ENCODE results near the gene HSPA1L.

The HSPA1L gene

DNA sequence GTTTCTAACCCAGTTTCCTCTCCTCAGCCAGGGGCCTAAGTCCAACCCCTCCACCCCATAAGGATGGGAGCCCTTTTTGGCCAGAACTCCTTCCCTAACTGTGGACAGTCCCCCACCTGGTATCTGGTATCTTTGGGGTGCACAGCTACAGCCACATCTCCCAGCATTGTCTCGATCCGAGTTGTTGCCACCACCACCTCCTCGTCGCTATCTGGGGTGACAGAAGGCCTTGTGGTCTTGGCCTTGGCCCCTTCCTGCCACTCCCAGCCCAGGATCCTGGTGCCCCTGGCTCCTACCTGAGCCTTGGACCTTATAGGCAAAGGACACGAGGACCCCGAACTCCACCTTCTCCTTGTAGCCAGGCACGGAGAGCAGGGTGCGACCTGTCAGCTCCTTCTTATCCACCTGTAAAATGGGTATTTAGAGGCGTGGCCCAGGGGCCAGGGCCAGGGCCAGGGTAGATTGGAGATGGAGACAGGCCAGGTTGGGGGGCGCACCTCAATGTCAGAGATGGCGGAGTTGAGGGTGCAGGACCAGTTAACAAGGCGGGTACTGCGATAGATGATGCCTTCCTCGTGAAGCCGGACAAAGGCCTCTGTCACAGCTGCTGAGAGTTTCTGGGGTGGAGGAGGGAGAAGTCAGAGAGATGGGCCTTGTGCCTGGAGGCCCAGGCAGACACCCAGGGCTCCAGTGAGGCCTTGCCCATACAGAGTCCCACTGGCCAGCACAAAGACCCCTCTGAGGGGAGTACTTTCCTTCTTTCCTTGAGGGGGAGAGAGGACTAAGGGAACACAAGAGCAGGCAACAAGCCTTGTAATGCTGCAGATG lies 30.8 kb downstream of the HSPA1L start:
- DNase-seq (ENCODE audit: low spot score) (no peak), FAIRE-seq (no peak)

DNA sequence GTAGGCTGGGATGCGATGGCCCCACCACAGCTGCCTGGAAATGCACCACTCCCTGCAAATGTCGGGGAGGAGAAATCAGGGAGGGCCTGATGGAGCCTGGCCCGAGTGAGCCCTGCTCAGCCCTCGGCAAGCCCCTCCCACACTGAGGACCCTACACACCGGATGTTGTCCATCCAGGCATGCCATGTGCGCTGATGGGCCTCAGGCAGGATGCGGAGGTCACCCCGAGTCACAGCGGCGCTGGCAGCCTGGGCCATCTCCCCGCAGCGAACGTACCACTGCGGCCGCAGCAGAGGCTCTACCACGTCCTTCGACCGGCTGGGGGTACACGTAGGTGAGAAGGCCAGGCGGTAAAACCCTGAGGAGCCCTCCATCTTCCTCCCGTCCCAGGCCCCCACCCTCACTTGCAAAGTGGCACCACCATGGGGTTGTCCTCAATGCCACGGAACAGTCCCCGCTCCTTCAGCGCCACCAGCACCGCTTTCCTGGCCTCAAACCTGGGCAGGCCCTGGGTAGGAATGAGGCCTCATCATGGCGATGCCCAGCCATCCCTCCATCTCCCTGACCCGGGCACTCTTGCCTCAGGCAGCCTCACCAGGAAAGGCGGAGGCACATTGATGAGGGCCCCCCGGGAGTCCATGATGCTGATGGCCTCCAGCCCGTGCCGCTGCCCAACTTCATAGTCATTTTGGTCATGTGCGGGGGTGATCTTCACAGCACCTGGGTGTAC lies 32.8 kb downstream of the HSPA1L start:
- FAIRE-seq = no peak

DNA sequence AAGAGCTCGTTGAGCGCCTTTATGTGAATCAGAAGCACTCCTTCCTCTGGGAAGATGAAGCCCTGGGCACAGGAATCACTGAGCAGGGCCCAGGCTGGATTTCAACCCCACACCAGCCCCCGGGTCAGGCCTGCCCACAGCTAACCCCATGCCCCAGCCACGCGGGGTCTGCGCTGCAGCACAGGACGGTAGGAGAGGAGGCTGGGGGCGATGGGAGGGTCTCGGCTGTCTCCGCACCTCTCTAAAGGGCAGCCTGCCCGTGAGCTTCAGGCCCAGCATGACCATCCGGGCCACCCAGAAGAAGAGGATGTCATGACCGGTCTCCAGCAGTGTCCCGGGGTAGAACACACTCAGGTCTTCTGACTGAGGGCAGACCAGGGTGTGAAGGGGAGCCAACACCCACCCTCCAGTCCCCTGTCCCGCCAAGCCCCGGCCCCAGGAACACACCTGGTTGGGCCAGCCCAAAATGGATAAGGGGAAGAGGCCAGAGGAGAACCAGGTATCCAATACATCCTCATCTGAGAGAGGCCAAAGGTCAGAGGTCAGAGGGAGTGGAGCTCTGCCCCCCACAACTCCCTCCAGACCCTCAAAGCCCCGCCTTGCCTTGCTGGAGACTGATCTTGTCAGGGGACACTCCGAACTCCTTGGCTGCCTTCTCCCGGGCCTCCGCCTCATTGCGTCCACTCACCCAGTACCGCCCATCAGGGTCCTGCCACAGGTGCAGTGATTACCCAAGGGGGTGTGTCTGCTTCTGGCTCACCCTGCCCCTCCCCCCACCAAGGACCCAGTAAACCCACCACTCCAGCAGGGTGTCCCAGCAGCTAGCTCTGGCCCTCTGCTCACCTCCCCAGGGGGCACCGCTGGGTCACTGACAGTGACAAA lies 33.6 kb downstream of the HSPA1L start:
- DNase-seq (ENCODE audit: low spot score) = no peak
- FAIRE-seq = no peak

More for the DNA sequence above, 32.8 kb downstream of the HSPA1L start:
- no peak for DNase-seq (ENCODE audit: low spot score)

- FAIRE-seq = no peak
- DNase-seq (ENCODE audit: low spot score) = no peak
Measured at GRCh38 chr6:31780507-31781243, 34.4 kb downstream of the HSPA1L start.

GRCh38 chr6:31779908-31780307 lies 35.2 kb downstream of the HSPA1L start:
- DNase-seq (ENCODE audit: low spot score) (no peak), FAIRE-seq (no peak)

- DNase-seq (ENCODE audit: low spot score) (no peak), FAIRE-seq (no peak)
Measured at GRCh38 chr6:31778999-31779885, 35.8 kb downstream of the HSPA1L start.

- FAIRE-seq = no peak
- DNase-seq (ENCODE audit: low spot score) = no peak
Measured at GRCh38 chr6:31778193-31778592, 36.9 kb downstream of the HSPA1L start.

DNA sequence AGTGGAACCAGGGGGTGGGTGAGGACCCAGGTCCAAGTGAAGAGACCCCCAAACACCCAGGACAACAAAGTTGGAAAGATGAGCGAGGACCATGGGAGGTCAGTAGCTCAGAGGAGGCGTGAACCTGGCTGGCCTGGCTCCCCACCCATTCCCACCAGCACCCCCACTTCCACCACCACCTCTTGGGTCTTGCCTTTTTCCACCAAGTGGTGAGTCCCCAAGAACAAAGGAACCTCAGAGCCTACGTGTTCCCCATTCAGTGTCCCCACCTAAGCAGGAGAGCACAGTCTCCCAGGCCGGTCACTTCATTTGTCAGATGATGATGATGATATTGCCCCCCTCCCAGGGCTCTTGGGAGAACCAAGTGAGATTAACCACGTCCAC lies 37.4 kb downstream of the HSPA1L start:
- FAIRE-seq (no peak), DNase-seq (ENCODE audit: low spot score) (no peak)

- FAIRE-seq (peak; percentile 73), DNase-seq (ENCODE audit: low spot score) (peak; percentile 91)
Measured at GRCh38 chr6:31776989-31777666, 38.0 kb downstream of the HSPA1L start, which contains the start of gene VWA7. VWA7 (minus strand) TSS chr6:31777328; CDS start chr6:31776779, 549 bp downstream.

DNA sequence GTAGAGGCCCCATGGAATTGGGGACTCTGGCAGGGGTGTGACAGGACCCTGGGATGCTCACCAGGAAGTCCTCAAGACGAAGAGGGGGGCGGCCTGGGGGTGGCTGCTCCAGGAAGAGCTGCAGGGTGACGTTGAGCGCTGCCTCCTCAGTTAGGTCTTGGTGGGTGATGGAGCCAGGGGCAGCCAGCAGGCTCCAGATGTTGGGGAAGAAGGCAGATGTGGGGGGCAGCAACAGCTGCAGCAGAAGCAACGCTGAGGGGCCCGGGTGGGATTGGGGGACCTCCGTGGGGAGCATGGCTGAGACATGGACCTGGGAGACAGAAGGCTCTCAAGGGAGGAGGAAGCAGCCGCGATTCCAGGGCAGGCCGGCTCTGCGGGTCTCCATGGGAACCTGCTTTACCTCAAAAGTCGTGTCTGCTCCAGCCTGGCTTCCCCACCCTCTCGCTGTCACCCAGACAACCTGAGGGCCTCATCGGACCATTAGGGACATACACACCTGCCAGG lies 38.5 kb downstream of the HSPA1L start:
- DNase-seq (ENCODE audit: low spot score) (no peak), FAIRE-seq (no peak)

DNA sequence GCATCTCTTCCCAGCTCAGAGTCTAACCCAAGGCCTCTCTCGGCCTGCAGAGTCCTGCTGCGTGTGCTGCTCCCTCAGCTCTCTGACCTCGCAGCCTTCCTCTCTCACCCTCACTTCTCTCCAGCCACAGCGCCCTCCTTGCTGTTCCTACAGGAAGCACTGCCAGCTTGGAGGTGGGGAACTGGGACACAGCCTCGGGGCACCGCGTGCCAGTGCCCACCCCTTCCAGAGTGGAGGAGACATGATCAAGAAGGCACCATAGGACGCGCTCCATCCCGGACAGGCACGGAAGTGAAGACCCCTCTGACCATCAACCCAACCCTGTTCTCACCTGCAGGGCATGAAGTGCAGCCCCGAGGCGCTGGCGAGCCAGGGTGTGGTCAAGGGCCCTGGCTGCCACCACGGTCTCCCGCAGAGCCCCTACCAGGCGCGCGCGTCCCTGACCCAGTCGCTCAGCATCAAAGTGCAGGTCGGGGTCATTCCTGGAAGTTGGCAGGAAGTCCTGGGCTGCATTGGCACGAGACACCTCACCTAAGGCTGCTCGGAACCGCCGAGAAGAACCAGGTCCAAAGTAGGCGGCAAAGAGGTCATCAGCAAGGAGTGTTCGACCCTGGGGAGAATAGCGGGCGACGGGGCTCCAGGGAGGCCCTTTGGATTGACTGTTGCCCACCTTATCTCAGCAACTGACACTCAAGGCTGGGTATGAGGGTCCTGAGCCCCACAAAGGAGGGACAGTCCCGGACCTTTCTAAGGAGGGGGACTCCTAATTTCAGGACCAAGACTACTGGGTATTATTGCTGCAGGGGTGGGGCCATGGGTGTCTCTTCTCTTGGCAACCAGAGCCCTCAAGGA lies 39.2 kb downstream of the HSPA1L start:
- no peak for FAIRE-seq

GRCh38 chr6:31775184-31775583 lies 39.9 kb downstream of the HSPA1L start:
- FAIRE-seq (no peak), DNase-seq (ENCODE audit: low spot score) (no peak)

More for the DNA sequence above, 39.2 kb downstream of the HSPA1L start:
- DNase-seq (ENCODE audit: low spot score) = no peak

DNA sequence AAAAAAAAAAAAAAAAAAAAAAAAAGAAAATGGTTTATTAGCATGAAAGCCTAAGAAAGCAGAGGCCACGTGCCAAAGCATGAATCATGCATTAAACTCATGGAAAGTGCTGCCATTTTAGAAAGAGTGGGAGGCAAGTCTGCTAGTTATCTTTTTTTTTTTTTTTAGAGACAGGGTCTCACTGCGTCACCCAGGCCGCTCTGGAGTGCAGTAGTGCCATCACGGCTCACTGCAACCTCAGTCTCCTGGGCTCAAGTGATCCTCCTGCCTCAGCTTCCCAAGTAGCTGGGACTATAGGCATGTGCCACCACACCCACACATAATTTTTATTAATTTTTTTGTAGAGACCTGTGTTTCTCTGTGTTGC lies 43.1 kb downstream of the HSPA1L start:
- FAIRE-seq = no peak
- no peak for DNase-seq (ENCODE audit: low spot score)

- DNase-seq (ENCODE audit: low spot score) (no peak), FAIRE-seq (no peak)
Measured at GRCh38 chr6:31770860-31771259, 44.2 kb downstream of the HSPA1L start.

DNA sequence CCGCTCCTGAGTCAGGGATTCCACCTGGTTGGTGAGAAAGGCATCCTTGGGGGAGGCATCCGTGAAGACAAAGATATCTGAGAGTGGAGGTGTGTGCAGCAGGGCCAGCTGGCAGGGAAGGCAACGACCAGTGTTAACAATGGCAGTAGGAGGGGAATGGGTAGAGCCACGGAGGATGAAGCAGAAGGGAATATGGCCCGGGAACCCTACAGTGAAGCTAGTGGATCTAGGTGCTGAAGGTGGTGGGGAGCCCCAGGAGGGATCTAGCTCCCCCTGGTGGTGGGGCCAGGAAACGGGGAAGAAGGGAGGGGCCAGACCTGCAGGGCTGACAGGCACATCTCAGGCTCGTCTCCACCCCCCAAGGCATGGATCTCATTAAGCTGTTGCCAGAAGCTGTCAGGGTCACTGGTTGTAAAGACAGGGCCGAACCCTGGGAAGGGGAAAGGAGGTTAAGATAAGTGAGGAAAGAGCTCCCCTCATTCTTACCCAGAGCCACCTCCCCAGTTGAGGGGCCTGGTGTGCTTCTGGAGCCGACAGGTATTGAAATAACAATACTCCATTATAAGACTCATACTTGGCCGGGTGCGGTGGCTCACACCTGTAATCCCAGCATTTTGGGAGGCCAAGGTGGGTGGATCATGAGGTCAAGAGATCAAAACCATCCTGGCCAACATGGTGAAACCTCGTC lies 45.3 kb downstream of the HSPA1L start:
- FAIRE-seq = no peak
- peak; percentile 15 for DNase-seq (ENCODE audit: low spot score)

DNA sequence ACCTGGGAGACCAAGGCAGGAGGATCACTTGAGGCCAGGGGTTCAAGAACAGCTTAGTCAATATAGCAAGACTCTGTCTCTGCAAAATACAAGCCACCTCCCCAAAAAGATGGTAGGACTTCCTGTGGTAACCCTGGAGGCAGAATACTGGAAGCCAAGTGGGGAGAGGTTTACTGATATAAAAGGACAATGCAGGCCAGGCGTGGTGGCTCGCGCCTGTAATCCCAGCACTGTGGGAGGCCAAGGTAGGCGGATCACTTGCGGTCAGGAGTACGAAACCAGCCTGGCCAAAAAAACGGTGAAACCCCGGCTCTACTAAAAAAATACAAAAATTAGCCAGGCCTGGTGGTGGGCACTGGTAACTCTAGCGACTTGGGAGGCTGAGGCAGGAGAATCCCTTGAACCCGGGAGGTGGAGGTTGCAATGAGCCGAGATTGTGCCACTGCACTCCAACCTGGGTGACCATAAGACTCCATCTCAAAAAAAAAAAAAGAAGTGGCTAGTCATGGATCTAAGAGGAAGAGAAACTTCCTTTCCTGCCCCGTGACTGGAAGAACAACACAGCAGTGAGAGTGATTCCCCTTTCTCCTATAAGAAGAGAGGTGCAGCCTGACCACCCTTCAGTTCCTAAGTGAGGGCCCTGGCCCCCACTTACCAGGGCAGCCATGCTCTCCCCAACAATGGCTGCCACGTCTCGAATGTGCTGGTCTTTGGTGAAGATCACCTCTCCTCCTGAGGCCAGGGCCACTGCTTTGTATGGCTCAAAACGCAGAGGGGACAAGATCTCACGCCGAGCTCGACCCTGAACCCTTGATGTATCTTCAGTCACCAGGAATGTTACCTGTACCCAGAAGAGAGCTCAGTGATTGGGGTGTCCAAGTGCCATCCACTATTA lies 46.5 kb downstream of the HSPA1L start:
- FAIRE-seq (no peak), DNase-seq (ENCODE audit: low spot score) (no peak)
